ENCODE data around the gene OLFML1.

- TF ChIP-seq TARDBP (IDR thresholded peaks at IDR 0.05) (no peak), BHLHE40 (IDR thresholded peaks at IDR 0.05; ENCODE audit: borderline replicate concordance) (no peak), ARNT (IDR thresholded peaks at IDR 0.05) (no peak), NFRKB (IDR thresholded peaks at IDR 0.05) (no peak), HDGF (IDR thresholded peaks at IDR 0.05; ENCODE audit: borderline replicate concordance) (no peak), SP1 (IDR thresholded peaks at IDR 0.05) (no peak)
Observed at GRCh38 chr11:7511401-7511800, 26.1 kb downstream of the OLFML1 start.
